ENCODE results near the gene STC2. TPM values are rescaled to one million over a fixed set of nuclear protein-coding genes. Genes with fewer than 3 reads are reported as not detected.

The STC2 gene
- total RNA-seq, 3 donors from 2014 or later = 12.8 to 502 (median 347) TPM

GRCh38 chr5:173340451-173340850 is 12.2 kb upstream of the STC2 start:
- TF ChIP-seq, protein P1, sequence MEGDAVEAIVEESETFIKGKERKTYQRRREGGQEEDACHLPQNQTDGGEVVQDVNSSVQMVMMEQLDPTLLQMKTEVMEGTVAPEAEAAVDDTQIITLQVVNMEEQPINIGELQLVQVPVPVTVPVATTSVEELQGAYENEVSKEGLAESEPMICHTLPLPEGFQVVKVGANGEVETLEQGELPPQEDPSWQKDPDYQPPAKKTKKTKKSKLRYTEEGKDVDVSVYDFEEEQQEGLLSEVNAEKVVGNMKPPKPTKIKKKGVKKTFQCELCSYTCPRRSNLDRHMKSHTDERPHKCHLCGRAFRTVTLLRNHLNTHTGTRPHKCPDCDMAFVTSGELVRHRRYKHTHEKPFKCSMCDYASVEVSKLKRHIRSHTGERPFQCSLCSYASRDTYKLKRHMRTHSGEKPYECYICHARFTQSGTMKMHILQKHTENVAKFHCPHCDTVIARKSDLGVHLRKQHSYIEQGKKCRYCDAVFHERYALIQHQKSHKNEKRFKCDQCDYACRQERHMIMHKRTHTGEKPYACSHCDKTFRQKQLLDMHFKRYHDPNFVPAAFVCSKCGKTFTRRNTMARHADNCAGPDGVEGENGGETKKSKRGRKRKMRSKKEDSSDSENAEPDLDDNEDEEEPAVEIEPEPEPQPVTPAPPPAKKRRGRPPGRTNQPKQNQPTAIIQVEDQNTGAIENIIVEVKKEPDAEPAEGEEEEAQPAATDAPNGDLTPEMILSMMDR (IDR thresholded peaks at IDR 0.05) = no peak
- no peak for TF ChIP-seq POLR2A (IDR thresholded peaks at IDR 0.05)
- no peak for TF ChIP-seq POLR2AphosphoS5 (IDR thresholded peaks at IDR 0.05)
- no peaks in the 10 kb centered on the region for H3K4me1 ChIP-seq
- H3K27me3 ChIP-seq = no peaks in the 10 kb centered on the region
- no peaks in the 10 kb centered on the region for H3K9me3 ChIP-seq
- H3K4me3 ChIP-seq = no peak overlapping the region
- DNase-seq (ENCODE audit: low spot score in 2 of 2) = no peak
- intact Hi-C loops (cut with DNase I; ENCODE audit: low total_unique reads) = no loop called here
- H3K27ac ChIP-seq = no peak overlapping the region
- no peaks in the 10 kb centered on the region for H3K36me3 ChIP-seq

- TF ChIP-seq, protein P1 (IDR thresholded peaks at IDR 0.05) = no peak
- TF ChIP-seq POLR2AphosphoS5 (IDR thresholded peaks at IDR 0.05) = no peak
- TF ChIP-seq POLR2A (IDR thresholded peaks at IDR 0.05) = no peak
- Histone ChIP-seq H3K36me3 (no peaks in the 10 kb centered on the region), H3K27me3 (no peaks in the 10 kb centered on the region), H3K9me3 (no peaks in the 10 kb centered on the region), H3K27ac (no peak overlapping the region), H3K4me3 (no peak overlapping the region), H3K4me1 (no peaks in the 10 kb centered on the region)
- DNase-seq (ENCODE audit: low spot score in 2 of 2) = no peak
- intact Hi-C loops (cut with DNase I; ENCODE audit: low total_unique reads) = no loop called here
Observed at GRCh38 chr5:173339286-173339685, 11.1 kb upstream of the STC2 start.

GRCh38 chr5:173338380-173339015 is 10.3 kb upstream of the STC2 start:
- intact Hi-C loops (cut with DNase I; ENCODE audit: low total_unique reads) = no loop called here
- H3K27me3 ChIP-seq = no peaks in the 10 kb centered on the region
- H3K4me3 ChIP-seq = no peak overlapping the region
- H3K4me1 ChIP-seq = no peaks in the 10 kb centered on the region
- H3K9me3 ChIP-seq = no peaks in the 10 kb centered on the region
- TF ChIP-seq, protein P1 (IDR thresholded peaks at IDR 0.05) = no peak
- TF ChIP-seq POLR2AphosphoS5 (IDR thresholded peaks at IDR 0.05) (no peak), POLR2A (IDR thresholded peaks at IDR 0.05) (no peak)
- H3K27ac ChIP-seq = no peak overlapping the region
- no peak for DNase-seq (ENCODE audit: low spot score in 2 of 2)
- no peaks in the 10 kb centered on the region for H3K36me3 ChIP-seq

DNA sequence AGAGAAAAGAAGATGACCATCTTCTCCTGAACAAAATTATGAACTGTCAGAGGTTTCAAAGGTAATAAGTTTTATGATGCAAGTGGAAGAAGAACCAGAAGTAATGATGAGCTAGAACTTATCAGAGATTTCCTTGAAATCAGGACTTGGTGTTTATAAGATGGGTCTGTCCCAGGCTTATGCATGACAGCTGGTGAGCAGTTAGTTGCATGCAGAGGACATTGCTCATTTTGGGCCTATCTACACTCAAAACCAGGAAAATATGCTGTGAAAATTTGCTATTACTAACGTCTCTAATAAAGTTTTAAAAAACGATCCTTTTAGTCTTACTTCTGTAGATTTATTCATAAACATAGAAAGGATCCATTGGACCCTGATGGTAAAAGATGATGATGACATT is 6.6 kb upstream of the STC2 start:
- Histone ChIP-seq H3K36me3 (no peaks in the 10 kb centered on the region), H3K4me1 (peaks cover 0 to 2% of the 10 kb centered on the region in 2 donors), H3K27me3 (peaks cover under 1 to 3% of the 10 kb centered on the region in 2 donors), H3K4me3 (no peak overlapping the region), H3K27ac (no peak overlapping the region), H3K9me3 (no peaks in the 10 kb centered on the region)
- DNase-seq (ENCODE audit: low spot score in 2 of 2) = no peak
- intact Hi-C loops (cut with DNase I; ENCODE audit: low total_unique reads) = no loop called here
- no peak for TF ChIP-seq POLR2A (IDR thresholded peaks at IDR 0.05)
- TF ChIP-seq, protein P1 (IDR thresholded peaks at IDR 0.05) = no peak
- no peak for TF ChIP-seq POLR2AphosphoS5 (IDR thresholded peaks at IDR 0.05)

GRCh38 chr5:173333925-173334661 is 5.9 kb upstream of the STC2 start:
- Histone ChIP-seq H3K27ac (no peak overlapping the region), H3K9me3 (no peaks in the 10 kb centered on the region), H3K4me1 (peaks cover 0 to 4% of the 10 kb centered on the region in 2 donors), H3K4me3 (no peak overlapping the region), H3K27me3 (peaks cover 2 to 10% of the 10 kb centered on the region in 2 donors), H3K36me3 (no peaks in the 10 kb centered on the region)
- TF ChIP-seq POLR2A (IDR thresholded peaks at IDR 0.05) = no peak
- TF ChIP-seq, protein P1 (IDR thresholded peaks at IDR 0.05) = no peak
- no peak for TF ChIP-seq POLR2AphosphoS5 (IDR thresholded peaks at IDR 0.05)
- intact Hi-C loops (cut with DNase I; ENCODE audit: low total_unique reads) = no loop called here
- no peak for DNase-seq (ENCODE audit: low spot score in 2 of 2)
